GM20000 (cell line): ENCODE data around the gene MAP3K10.

Experiments
- DNase-seq: peaks from one replicate; pipeline ENCODE4 v3.0.0; 2012; ENCODE audit warnings: low spot score
- TF ChIP-seq, protein P1 (sequence below): IDR thresholded peaks from 2 replicates; pipeline ENCODE4 v1.5.1; 2012; ENCODE audit warnings: mild to moderate bottlenecking, control low read depth; ENCODE audit errors: extremely low read depth, missing control alignments

The MAP3K10 gene

GRCh38 chr19:40147693-40148347 lies 43.4 kb upstream of the MAP3K10 start:
- DNase-seq = no peak
- TF ChIP-seq, protein P1, sequence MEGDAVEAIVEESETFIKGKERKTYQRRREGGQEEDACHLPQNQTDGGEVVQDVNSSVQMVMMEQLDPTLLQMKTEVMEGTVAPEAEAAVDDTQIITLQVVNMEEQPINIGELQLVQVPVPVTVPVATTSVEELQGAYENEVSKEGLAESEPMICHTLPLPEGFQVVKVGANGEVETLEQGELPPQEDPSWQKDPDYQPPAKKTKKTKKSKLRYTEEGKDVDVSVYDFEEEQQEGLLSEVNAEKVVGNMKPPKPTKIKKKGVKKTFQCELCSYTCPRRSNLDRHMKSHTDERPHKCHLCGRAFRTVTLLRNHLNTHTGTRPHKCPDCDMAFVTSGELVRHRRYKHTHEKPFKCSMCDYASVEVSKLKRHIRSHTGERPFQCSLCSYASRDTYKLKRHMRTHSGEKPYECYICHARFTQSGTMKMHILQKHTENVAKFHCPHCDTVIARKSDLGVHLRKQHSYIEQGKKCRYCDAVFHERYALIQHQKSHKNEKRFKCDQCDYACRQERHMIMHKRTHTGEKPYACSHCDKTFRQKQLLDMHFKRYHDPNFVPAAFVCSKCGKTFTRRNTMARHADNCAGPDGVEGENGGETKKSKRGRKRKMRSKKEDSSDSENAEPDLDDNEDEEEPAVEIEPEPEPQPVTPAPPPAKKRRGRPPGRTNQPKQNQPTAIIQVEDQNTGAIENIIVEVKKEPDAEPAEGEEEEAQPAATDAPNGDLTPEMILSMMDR = no peak

- no peak for DNase-seq
- TF ChIP-seq, protein P1 = no peak
Observed at GRCh38 chr19:40149501-40149900, 41.7 kb upstream of the MAP3K10 start.

DNA sequence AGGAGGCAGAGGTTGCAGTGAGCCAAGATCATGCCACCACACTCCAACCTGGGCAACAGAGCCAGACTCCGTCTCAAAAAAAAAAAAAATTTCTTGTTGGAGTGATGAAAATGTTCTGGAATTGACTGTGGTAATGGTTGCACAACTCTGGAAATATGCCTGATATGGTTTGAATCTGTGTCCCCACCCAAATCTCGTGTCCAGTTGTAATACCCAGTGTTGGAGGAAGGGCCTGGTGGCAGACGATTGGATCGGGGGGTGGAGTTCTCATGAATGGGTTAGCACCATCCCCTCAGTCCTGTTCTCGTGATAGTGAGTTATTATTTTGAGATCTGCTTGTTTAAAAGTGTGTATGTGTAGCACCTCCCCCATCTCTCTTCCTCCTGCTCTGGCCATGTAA lies 41.1 kb upstream of the MAP3K10 start:
- no peak for DNase-seq
- TF ChIP-seq, protein P1 = no peak

DNA sequence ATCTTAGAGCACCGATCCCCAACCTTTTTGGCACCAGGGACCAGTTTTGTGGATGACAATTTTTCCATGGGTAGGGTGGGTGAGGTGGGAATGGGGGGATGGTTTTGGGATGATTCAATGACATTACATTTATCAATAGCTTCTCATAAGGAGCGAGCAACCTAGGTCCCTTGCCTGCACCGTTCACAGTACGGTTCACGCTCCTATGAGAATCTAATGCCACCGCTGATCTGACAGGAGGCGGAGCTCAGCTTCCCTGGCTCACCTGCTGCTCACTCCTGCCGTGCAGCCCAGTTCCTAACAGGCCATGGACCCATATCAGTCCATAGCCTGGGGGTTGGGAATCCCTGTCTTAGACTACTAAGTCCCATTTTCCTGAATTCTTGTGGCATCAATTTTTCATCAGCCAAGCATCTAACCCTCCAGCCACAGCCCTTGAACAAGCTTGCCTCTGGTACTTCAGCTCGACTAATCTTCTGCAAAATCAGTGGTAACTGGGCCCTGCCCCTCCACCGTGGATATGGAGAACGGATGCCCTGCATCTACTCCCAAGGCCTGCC lies 37.0 kb upstream of the MAP3K10 start:
- DNase-seq = no peak
- TF ChIP-seq, protein P1 = no peak

DNA sequence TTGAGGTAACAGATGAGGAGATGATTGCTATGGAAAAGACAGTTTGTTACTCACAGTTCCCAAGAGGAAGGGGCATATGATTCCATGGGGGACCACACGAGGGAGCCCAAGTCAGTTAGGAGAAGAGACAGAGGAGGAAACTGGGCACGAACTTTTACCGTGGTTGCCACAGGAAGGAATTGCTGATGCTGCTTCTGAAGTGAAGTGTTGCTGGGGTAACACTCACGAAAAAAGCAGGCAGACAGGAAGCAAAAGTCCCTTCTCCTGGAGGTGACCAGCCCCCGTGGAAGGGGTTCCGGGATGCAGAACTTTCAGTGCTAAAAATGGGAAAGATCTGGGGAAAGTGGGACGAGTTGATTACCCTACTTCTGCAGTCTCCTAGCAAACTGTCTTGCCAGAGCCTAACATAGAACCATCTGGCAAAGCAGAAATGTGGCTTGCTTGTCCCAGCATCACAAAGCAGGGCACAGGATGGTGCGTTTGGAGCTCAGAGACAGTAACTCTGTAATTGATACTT lies 35.4 kb upstream of the MAP3K10 start:
- TF ChIP-seq, protein P1 = peak; percentile 27
- no peak for DNase-seq

DNA sequence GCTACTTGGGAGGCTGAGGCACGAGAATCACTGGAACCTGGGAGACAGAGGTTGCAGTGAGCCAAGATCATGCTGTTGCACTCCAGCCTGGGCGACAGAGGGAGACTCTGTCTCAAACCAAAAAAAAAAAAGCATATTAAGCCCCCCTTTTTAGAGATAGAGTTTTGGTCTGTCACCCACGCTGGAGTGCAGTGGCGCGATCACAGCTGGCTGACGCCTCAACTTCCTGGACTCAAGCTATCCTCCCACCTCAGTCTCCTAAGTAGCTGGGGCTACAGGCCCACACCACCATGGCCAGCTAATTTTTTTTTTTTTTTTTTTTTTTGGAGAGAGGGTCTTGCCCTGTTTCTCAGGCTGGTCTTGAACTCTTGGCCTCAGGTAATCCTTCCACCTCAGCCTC lies 34.2 kb upstream of the MAP3K10 start:
- TF ChIP-seq, protein P1 = no peak
- no peak for DNase-seq

GRCh38 chr19:40159744-40160143 lies 31.5 kb upstream of the MAP3K10 start:
- TF ChIP-seq, protein P1 = no peak
- no peak for DNase-seq
